Measurements from ENCODE around the gene HIVEP3. TPM values are rescaled to one million over a fixed set of nuclear protein-coding genes. Genes with fewer than 3 reads are reported as not detected.

HIVEP3 gene
- total RNA-seq, 1 experiment from 2014 or later = 1.2 TPM

DNA sequence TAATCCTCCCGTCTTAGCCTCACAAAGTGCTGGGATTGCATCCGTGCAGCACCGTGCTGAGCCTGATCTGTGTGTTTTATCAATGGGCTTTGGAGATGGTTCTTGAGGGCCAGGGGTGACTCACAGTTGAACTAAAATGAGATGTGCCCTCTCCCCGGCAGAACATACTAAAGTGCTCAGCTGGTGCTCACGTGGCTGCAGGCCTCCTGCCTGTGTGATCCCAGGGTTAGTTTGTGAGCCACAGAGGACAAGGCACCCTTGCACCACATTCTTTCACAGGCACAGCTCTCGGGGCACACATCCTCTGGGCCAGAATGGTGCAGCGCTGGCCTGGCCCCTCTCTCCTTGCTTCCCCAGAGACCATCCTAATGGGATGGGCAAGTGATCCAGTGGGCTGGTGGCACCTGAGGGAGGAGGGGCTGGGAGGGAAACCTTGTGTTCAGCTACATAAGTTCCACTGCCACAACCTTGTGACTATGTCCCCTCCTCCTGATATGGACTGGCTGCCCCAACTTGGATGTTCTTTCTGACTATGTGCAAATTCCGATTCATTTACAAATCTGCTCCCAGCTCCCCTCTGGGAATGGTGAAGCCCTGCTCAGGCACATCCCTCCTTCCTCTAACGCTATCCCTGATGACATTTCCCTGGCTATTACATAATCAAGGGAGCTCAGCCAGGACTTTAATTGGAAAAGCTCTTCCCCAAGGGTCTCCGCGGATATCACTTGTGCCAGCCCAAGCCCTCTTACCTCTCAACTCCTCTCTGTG lies 237.2 kb downstream of the HIVEP3 start:
- TF ChIP-seq, protein P1, sequence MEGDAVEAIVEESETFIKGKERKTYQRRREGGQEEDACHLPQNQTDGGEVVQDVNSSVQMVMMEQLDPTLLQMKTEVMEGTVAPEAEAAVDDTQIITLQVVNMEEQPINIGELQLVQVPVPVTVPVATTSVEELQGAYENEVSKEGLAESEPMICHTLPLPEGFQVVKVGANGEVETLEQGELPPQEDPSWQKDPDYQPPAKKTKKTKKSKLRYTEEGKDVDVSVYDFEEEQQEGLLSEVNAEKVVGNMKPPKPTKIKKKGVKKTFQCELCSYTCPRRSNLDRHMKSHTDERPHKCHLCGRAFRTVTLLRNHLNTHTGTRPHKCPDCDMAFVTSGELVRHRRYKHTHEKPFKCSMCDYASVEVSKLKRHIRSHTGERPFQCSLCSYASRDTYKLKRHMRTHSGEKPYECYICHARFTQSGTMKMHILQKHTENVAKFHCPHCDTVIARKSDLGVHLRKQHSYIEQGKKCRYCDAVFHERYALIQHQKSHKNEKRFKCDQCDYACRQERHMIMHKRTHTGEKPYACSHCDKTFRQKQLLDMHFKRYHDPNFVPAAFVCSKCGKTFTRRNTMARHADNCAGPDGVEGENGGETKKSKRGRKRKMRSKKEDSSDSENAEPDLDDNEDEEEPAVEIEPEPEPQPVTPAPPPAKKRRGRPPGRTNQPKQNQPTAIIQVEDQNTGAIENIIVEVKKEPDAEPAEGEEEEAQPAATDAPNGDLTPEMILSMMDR (IDR thresholded peaks at IDR 0.05; ENCODE audit: unreplicated experiment) = no peak
- H3K36me3 Mint-ChIP-seq (ENCODE audit: insufficient read depth, unreplicated experiment) = no peaks in the 10 kb centered on the region
- no peaks in the 10 kb centered on the region for H3K27me3 Mint-ChIP-seq (ENCODE audit: insufficient read depth, unreplicated experiment)
- DNase-seq (ENCODE audit: unreplicated experiment) = no peak
- no peak overlapping the region for H3K27ac Mint-ChIP-seq (ENCODE audit: low read depth, unreplicated experiment)
- peaks cover 13% of the 10 kb centered on the region for H3K4me1 Mint-ChIP-seq (ENCODE audit: insufficient read depth, unreplicated experiment)
- BruUV-seq (replicated peaks) = no TSS peak
- CTCF ChIA-PET = interaction anchor here (0.5 to 1.1 kb wide), 4 partner anchors 8 to 293 kb away, joined by 3 to 5 read pairs (median 3); no protein-coding TSS in a partner anchor
- no peaks in the 10 kb centered on the region for H3K9me3 Mint-ChIP-seq (ENCODE audit: unreplicated experiment)
- intact Hi-C loops (cut with micrococcal nuclease) = no loop called here
- no peak overlapping the region for H3K4me3 Mint-ChIP-seq (ENCODE audit: unreplicated experiment)
- POLR2A ChIA-PET = interaction anchor here (0.7 to 1.9 kb wide), 2 partner anchors 9 to 21 kb away, joined by 3 to 15 read pairs; no protein-coding TSS in a partner anchor

DNA sequence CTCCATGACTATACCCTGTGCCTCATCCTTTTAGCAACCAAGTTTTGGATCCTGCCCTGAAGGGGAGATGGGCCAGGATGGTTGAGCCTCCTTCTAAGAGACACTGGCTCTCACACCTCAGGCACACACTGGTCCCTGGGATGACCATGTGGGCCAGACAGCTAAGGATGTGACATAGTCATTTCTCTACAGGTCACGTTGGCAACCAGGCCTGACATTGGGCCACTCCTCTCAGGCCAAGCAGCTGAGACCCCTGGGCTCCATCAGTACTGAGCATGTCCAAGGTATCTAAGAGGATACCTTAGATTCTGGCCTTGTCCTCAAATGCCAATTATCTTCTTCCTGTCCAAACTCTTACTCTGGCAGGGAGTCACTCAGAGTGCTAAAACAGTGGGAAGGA lies 238.7 kb downstream of the HIVEP3 start:
- CTCF ChIA-PET = no interaction called here
- Mint-ChIP-seq H3K4me1 (ENCODE audit: insufficient read depth, unreplicated experiment) (peaks cover 18% of the 10 kb centered on the region), H3K9me3 (ENCODE audit: unreplicated experiment) (no peaks in the 10 kb centered on the region), H3K27ac (ENCODE audit: low read depth, unreplicated experiment) (no peak overlapping the region), H3K36me3 (ENCODE audit: insufficient read depth, unreplicated experiment) (no peaks in the 10 kb centered on the region), H3K4me3 (ENCODE audit: unreplicated experiment) (no peak overlapping the region), H3K27me3 (ENCODE audit: insufficient read depth, unreplicated experiment) (no peaks in the 10 kb centered on the region)
- intact Hi-C loops (cut with micrococcal nuclease) = no loop called here
- DNase-seq (ENCODE audit: unreplicated experiment) = no peak
- POLR2A ChIA-PET = interaction anchor here (0.9 kb wide), 1 partner anchor 16 kb away, joined by 3 read pairs; no protein-coding TSS in a partner anchor
- no TSS peak for BruUV-seq (replicated peaks)
- TF ChIP-seq, protein P1 (IDR thresholded peaks at IDR 0.05; ENCODE audit: unreplicated experiment) = no peak

DNA sequence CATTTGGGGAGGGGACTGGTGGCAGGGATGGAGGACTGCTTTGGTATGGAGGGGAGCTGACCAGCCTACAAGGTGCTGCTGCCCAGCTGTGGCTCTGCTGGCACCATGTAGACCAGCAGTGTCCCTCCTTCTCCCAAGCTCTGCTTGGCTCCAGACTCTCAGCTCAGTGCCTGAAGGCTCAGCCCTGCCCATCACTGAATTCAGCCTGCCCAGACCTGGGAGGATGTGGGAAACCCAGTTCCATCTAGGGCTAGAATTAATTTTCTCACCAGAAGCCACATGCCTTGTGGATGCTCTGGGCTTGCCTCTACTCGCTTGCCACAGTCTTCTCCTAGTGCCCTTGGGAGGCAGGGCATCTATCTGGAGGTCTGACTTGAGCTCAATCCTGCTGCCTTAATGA lies 239.2 kb downstream of the HIVEP3 start:
- Mint-ChIP-seq H3K36me3 (ENCODE audit: insufficient read depth, unreplicated experiment) (no peaks in the 10 kb centered on the region), H3K27ac (ENCODE audit: low read depth, unreplicated experiment) (no peak overlapping the region), H3K9me3 (ENCODE audit: unreplicated experiment) (no peaks in the 10 kb centered on the region), H3K4me3 (ENCODE audit: unreplicated experiment) (no peak overlapping the region), H3K27me3 (ENCODE audit: insufficient read depth, unreplicated experiment) (no peaks in the 10 kb centered on the region), H3K4me1 (ENCODE audit: insufficient read depth, unreplicated experiment) (peaks cover 18% of the 10 kb centered on the region)
- intact Hi-C loops (cut with micrococcal nuclease) = no loop called here
- BruUV-seq (replicated peaks) = no TSS peak
- CTCF ChIA-PET = no interaction called here
- TF ChIP-seq, protein P1 (IDR thresholded peaks at IDR 0.05; ENCODE audit: unreplicated experiment) = no peak
- DNase-seq (ENCODE audit: unreplicated experiment) = no peak
- POLR2A ChIA-PET = no interaction called here

DNA sequence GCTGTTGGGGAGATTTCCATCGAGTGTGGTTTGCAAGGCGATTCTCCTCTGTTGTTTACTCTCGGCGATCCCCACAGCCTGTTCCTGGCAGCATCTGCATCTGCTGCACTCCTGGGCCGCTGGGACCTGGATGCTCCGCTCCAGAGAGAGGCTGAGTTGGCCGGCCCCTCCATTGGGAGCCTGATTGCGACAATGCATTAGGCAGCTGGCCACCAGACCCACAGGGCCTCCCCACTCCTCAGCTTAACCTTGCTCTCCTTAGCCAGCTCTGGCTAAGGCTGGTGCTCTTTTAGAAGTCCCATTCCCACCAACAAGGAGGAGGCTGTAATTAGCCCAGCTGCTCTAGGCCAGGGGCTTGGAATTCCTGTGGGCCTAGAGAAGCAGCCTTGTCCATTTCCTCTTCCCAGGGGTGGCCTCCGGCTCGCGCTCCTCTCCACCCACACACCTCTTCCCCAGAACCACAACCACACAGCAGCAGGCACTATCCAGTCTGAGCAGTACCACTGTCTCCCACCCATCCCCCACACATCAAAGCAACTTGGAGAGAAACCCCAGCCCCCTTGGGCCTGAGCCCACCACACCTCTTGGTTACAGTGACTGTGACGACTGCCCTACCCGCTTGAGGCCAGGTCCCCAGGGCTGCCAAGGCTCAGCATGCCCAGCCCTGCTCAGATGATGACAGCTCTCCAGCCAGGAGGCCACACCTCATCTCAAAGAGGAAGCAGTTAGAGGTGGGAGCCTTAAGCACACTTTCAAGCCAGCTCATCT lies 240.4 kb downstream of the HIVEP3 start:
- Mint-ChIP-seq H3K27ac (ENCODE audit: low read depth, unreplicated experiment) (peak overlapping the region; percentile 34), H3K4me1 (ENCODE audit: insufficient read depth, unreplicated experiment) (peaks cover 24% of the 10 kb centered on the region), H3K36me3 (ENCODE audit: insufficient read depth, unreplicated experiment) (peaks cover 7% of the 10 kb centered on the region), H3K4me3 (ENCODE audit: unreplicated experiment) (no peak overlapping the region), H3K27me3 (ENCODE audit: insufficient read depth, unreplicated experiment) (no peaks in the 10 kb centered on the region), H3K9me3 (ENCODE audit: unreplicated experiment) (no peaks in the 10 kb centered on the region)
- no peak for DNase-seq (ENCODE audit: unreplicated experiment)
- ChIA-PET CTCF (interaction anchor here (0.6 to 1.0 kb wide), 3 partner anchors 11 to 201 kb away, joined by 3 read pairs; no protein-coding TSS in a partner anchor), POLR2A (no interaction called here)
- TF ChIP-seq, protein P1 (IDR thresholded peaks at IDR 0.05; ENCODE audit: unreplicated experiment) = no peak
- BruUV-seq (replicated peaks) = no TSS peak
- intact Hi-C loops (cut with micrococcal nuclease) = no loop called here

Data from MCF 10A (cell line).